HG03439 (cell line): ENCODE results near the gene MAN1A1.
A peak's percentile ranks its signal among the peaks of the same experiment; 100 is the strongest.

ENCODE experiments used
- ATAC-seq: cut with Tn5 transposase; IDR thresholded peaks from one replicate; pipeline ENCODE4 v1.9.1; 2021; ENCODE audit warnings: mild to moderate bottlenecking, moderate library complexity; ENCODE audit not compliant: unreplicated experiment

MAN1A1 gene

DNA sequence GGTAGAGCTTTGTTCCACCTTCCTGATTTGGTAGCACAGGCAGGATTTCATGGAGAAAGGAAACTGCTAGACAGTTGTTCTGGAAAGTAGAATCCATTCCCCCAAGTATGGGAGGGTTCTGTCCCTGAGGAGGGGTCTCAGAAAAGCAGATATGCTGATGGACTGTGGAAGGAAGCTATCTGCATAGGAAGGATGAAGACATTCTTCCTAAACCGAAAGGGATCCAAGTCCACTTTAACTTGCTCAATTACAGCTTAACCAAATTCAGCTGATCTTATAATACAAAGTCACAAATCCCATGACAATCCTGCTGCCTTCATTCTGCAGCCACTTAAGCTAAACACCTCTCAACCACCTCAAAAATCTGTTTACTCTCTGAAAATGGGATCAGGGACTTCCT is 2.6 kb downstream of the MAN1A1 start:
- ATAC-seq, result no peak

DNA sequence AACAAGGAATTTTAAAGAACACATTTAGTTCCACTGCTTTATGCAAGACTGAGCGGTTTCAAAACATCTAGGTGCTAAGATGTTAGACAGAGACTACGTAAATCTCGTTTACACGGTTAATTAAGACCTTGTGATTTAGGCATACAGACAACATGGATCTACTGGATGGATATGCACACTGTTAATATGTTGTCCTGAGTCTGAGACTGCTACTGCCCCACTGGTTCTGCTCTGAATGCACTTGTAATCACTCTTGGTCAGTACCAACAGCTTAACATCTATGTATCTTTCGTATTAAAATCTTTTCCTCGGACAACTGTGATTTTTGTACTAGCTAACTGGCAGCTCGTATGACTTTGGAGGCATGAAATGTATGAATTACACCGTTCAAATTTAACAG is 3.1 kb downstream of the MAN1A1 start:
- no peak for ATAC-seq

DNA sequence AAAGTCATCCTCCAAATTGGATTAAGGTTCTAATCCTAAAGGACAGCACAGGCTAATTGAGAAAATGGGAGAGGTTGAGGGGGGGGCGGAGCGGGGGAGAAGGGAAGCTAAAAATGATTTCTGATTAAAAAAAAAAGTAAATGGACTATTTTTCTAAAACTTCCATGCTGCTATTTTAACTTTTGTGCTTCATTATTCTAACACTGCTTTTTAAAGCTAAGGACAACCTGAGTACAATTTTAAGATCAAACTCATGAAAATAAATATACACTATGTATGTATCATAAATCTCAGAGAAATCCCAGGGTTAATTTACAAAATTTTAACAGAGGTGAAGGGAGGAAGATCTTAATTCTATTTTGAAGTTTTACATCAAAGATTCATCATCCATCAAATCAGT is 4.4 kb downstream of the MAN1A1 start:
- ATAC-seq, result no peak

DNA sequence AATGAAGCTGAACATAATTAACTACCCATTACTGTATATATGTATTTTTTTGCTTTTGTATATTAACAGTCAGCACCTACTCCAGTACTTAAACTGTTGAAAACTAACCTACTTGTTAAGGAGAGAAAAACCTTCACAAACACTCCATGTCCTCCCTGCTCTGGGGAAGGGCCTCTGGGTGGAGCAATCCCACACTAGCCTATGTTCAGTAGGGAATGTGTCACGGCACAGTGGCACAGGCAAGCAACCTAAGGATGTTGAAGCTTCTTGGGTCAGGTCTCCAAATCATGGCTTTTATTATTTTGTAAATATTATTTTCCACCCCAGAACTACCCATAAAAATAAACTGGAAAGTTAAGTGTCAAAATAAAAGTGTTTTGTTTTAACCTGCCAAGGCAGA is 5.3 kb downstream of the MAN1A1 start:
- ATAC-seq, result no peak

DNA sequence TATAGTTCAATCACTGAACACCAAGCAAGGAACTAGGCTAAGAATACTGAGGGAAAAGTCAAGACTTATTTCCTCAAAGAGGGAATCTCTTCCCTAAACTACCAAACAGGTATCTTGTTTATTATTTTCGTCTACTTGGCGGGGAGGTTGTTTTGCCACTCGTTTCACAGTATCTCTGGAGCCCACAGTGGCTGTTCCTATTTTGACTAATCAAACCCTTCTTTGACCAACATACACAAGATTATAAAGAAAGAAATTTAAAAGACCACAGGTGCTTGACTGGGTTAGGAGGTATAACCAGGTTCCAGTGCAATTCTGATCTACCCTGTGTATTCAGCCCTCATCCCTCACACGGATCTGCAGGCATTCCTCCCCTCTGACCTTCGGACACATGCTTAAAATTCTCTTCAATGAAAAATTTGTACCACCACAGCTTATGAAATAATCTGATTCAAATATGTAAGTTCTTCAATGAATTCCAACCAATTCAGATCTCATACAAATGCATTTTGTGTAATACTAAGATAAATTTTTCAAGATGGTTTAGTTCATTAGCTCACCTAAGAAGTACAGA is 5.9 kb downstream of the MAN1A1 start:
- no peak for ATAC-seq

DNA sequence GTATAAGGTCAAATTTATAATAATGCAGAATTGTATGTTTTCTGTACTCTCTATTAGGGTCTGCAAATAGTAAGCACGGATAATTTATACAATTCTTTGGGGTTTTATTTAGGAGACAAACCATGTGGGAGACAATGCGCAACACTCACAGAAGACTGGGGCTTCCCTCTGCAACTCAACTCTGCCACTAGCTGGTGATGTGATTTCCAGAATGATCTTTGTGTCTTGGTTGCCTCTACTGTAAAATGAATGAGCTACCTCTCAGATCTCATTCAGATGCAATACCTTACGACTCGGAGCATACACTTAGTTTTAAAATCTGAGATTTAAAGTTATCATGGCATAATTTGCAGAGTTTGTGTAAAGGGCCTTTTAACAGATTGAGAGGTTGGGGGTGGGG is 6.4 kb downstream of the MAN1A1 start:
- ATAC-seq, result no peak

DNA sequence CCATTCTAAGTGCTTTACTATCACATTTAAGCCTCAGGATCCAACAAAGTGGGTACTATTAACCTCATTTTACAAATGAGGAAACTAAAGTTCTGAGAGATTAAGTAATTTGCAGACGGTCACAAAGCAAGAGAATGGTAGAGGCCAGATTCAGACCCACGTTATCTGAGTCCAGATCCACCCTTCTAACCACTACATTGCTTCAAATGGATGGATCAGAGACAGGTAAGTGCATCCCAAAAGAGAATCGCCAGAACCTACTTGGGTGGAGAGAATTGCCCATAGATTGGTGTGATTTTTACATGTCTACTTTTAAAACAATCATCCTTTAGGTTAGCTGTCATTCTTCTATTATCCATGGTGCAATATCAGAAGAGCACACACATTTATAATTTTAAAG is 7.1 kb downstream of the MAN1A1 start:
- no peak for ATAC-seq

DNA sequence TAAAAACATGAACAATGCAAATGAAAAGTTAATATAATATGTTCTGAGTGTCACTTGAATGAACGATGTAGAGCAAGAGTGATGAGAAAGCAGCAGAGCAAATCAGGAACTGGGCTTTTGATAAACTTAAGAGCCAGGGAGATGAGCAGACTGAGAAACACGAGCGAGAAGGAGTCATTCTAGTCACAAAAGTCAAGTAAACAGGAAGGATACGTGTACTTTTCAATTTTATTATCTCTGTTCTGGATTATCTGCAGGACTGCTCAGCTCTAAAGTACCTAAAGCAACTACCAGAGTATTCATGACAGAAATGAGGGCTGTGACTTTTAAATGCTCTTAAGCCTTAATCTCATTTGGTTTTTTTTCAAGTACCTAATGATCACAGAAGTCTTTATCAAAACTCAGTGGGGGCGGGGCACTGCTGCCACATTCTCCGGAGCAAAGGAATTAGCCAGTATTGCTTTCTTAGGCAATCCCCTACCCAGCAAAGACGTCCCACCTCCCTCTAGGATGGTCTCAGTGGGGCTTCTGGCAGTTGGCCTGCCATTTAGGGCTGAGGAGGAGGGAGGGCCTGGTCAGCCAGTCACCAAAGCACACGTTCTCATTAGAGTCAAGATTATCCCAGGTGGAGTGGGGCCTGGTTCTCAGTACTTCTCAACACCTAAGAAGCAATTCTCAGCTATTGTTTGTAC is 8.6 kb downstream of the MAN1A1 start:
- ATAC-seq, result no peak

DNA sequence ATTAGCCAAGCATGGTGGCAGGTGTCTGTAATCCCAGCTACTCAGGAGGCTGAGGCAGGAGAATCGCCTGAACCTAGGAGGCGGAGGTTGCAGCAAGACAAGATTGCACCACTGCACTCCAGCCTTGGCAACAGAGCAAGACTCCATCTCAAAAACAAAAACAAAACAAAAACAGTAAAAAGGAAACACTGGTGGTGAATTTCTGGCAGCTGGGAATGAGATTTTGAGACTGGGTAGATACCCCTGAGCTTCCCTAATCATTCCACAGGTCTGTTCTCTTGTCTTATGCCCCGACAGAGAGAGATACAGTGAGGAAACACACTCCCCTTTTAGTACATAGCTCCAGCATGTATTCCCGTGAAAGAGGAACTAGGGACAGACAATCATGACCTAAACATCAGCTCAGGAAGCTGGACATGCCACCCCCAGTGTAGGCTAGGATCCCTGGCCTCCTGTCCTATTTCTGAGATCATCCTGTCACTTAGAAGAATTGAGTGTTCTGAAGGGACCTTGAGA is 9.6 kb downstream of the MAN1A1 start:
- ATAC-seq, result no peak

DNA sequence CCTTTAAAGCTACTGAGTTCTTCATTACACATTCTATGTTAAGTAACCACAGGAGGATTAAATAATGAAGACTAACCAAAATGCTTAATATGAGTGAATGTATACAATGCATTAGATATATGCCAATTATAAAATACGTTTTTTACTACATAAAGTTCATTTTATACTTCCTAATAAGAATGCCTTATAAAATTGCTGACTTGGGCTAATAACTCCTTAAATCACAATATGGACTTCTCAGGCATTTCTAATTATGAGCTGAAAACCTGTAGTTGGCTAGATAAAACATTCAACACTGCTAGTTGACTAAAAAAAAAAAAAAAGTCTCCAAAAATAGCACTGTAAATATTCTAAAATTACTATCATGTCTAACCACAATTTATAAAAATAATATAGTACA is 11.8 kb downstream of the MAN1A1 start:
- no peak for ATAC-seq

DNA sequence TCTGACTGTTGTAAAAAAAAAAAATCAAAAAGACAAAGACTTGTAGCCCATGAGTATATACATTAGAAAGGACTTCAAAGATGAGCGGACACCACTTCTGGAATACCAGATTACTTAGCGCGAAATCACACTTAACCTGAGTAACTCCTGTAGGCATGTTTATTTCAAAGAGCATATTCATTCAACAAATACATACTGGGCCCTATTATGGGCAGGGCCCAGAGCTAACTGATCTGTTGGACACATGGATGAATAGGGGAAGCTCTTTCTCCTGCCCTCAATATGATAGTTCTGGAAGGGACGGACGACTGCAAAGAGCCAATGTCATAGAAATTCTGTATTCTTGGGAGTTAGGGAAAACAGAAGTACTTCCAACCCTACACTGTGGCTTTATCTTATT is 12.3 kb downstream of the MAN1A1 start:
- no peak for ATAC-seq

DNA sequence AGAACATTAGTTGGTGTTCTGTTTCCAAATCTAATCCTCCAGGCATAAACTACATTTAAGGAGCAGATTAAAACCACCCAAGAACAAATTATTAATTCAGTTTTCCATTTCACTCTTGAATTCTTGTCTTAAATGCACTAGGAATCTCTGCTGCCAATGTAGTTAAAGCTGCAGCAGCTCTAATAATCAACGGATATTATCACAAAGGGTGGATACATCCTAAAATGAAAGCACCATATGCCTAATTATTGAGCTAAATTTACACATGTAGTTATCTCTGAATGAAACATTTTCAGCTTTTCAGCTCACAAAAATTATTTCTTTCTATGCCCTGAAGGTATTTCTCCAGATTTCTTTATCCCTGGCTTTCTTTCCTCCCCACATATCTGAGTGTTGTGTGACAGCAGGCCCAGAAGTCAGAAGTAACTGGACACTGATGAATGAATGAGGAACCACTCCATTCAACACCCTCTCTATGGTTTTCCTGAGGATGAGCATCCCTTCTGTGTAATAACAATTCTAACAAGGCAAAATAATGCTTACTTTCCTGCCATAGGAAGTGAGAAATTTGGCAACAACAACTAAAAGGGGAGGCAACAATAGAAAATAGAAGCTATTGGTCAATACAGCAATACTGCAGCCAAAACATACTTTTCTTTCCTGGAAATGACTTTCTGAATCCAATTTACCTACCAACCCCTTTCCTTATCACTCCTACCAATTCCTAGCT is 14.9 kb downstream of the MAN1A1 start:
- ATAC-seq, result no peak

DNA sequence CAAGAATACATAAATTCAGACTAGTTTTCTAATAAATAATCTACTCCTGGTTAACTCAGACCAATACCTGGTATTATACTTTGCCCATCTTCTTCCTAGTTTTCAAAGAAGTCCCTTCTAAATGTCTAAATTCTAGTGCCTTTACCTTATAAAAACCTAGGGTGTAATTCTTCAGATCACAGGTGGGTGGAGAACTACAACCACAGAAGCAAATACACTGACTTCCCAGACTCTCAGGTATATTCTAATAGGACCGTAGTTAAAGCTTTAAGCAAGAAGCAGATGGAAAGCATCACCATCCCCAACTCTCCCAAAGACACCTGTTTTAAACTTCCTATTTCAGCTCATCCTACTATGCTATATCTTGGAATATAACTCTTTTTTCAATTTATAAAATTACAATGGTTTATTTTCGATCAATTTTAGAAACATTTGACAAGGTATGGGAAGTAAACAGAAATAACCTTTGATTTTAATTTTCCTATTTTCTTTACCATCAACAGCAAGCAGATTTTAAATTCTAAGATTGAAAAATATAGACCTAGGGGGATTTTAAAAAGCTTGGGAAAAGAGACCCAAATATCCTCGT is 15.8 kb downstream of the MAN1A1 start:
- peak; percentile 66 for ATAC-seq

DNA sequence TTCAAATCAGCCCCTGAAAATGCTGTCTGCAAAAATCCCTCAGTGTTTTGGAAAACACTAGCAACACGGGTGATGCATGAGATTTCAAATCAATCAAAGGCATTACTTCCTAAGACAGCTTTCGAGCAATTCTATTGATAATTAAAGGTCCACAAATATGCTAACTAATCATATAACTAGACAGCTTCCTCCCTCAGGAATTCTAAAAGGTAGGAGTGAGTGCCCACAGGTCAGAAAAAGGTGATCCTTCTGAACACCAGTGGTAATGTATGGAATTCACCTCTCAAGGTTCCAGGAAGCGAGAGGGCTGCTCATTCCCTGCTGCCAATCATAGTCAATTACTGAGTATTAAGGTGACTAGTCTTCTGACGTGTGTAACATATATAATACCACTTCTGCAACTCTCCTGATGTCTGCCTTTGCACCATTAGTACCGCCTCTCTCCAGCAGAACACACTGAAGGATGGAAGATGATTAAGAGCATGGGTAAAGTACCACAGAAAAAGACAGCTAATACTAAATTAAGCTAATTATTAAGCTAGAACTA is 16.4 kb downstream of the MAN1A1 start:
- ATAC-seq, result no peak

DNA sequence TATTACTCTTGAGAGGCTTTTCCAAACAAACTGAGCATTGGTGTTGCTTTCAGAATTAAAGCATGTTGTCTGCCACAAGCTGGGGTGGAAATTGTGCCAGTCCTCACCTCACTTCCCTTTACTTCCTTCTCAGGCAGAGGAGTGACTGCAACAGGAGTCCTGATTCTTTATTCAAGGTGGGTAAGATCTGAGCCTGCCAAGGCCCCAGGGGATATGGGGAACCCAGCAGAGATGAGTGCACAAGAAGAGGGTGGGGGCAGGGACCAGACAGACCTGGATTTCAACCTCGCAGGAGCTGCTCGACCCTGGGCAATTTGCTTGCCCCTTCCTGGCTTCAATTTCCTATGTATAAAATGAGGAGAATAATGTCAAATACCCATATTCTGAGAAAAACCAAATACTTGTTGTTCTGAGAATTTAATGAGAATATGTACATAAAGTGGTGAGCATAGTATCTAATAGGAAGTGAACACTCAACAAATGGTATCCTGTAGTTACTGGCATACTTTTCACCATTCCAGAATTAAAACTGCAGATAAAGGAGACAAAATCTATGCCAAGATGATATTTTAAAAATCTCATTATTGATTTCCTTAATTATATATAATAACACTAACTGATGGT is 17.8 kb downstream of the MAN1A1 start:
- ATAC-seq, result no peak

DNA sequence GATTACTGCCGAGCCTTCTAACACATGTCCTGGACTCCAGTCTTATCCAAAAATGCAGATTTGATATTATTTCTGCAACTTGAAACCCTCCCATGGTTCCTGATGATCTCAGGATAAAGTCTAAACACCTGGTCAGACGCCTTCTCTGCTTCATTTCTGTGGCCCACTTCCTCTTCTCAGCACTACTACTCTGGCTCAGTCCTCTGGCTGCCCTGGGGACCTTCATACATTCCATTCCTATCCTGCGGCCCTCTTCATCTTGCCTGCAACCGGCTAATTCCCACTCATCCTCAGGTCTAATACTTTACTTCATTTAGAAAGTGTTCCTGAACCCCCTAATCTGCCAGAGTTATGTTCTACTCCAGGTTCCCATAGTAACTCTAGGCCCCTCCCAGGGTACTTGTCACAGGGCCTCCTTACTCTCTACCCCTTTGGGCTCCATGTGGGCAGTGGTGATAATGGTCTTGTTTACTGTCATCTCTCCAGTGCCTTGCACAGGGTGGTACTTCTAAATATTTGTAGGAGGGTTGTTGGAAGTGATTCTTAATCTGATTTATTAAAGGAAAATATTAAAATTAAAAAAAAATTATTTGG is 18.9 kb downstream of the MAN1A1 start:
- no peak for ATAC-seq

DNA sequence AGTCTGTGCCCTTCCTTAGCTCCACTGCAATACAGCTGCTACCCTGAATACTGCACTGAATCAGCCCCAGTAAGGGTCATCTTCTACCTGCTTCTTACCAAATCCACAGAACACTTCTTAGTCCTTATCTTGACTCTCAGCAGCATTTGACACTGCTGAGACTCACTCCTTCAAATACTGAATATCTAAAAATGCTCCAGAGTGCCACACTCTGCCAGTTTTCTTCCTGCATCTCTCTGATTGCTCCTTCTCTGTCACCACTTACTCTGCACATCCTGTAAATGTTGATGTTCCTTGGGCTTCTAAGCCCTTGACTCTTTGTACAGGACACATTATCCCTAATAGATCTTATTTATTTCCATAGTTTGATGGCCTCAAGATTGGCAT is 19.8 kb downstream of the MAN1A1 start:
- no peak for ATAC-seq

DNA sequence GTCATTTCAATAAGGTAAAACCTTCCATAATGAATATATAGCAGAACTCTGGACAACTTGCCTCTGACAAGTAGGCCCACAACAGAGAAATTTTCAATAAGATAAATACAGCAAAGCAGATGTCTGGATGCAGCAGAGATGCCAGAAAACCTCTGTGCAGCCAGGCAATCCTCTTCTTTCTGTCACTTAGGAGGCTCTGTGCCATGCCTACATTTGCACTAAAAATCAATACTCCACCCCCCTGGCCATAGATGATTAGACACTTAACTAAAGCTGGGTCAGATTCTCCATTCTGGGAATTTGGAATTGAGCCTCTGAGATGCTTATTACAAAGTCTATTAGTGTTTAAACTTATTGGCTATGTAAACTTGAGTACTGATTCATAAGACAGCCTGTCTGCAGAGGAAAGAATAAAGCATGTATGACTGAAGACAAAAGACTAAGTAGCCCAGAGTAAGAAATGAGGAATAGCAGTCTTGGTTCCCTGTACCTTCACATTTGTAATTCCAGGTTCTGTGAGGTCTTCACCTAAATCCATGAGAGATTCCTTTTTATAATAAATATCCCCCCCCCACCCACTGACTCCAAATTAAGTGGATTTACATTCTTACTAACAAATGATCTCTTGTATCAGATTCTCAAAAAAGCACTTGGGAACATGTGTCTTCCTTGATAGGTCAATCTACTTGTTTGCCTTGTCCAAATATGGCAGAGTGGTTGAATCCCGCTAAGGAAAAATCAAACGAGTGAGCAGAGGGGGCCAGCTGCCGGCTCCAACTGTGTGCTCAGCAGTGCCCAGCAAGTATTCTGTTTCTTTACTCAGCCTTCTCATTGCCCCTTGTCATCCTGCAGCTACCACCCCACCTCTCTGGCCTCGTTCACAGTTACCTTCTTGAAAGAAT is 20.4 kb downstream of the MAN1A1 start:
- ATAC-seq, result no peak

DNA sequence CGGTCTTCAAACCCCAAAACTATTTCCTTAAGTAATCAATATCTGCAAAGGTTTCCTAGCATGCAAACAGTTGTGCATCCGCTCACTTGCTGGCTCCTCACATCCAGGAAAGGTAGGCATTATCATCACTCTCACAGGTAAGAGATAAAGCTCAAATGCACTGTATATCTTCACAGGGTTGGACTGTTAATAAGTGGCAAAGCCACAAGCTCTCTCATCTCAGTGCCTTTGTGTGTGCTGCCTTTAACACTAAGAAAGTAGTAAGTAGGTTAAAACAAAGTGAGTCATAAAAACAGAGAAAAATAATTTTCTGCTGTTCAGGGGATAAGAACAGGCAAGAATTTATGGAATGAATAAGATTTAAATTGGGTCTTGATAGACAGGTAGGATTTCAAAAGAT is 21.3 kb downstream of the MAN1A1 start:
- ATAC-seq, result no peak

DNA sequence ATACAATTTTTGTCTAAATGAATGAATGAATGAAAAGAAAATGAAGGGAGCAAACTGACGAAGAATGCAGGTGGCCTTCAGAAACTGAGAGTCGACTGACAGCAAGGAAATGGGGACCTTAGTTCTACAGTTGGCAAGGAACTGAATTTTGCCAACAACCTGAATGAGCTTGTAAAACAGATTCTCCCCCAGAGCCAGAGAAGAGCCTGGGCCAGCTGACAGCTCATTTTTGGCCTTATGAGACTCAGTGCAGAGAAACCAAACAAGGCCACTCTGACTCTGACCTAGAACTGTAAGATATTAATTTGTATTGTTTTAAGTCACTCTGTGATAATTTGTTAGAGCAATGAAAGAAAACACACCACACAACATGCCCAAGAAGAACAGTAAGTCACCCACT is 21.8 kb downstream of the MAN1A1 start:
- ATAC-seq, result no peak
